ENCODE data around the gene GRM7. TPM values are rescaled to one million over a fixed set of nuclear protein-coding genes. Genes with fewer than 3 reads are reported as not detected.

The GRM7 gene
- total RNA-seq, 2 donors from 2014 or later = 0.68 to 3.9 TPM

GRCh38 chr3:7536510-7536909 lies 675.6 kb downstream of the GRM7 start:
- Histone ChIP-seq H3K27ac (no peak overlapping the region), H3K36me3 (no peaks in the 10 kb centered on the region), H3K9me3 (no peaks in the 10 kb centered on the region), H3K27me3 (replicated peaks; ENCODE audit: insufficient read depth) (no peaks in the 10 kb centered on the region), H3K4me1 (ENCODE audit: control insufficient read depth in 1 of 2, low read depth in 2 of 2) (peaks cover 0 to 31% of the 10 kb centered on the region in 2 donors), H3K4me3 (no peak overlapping the region)
- ATAC-seq (ENCODE audit: insufficient number of reproducible peaks, low FRiP score, low read depth) = no peak
- DNase-seq (ENCODE audit: low spot score) = peak; percentile 3
- TF ChIP-seq CTCF (IDR thresholded peaks at IDR 0.05) = no peak

GRCh38 chr3:7536921-7537320 lies 676.0 kb downstream of the GRM7 start:
- no peak for DNase-seq (ENCODE audit: low spot score)
- H3K27ac ChIP-seq = no peak overlapping the region
- no peak for TF ChIP-seq CTCF (IDR thresholded peaks at IDR 0.05)
- ATAC-seq (ENCODE audit: insufficient number of reproducible peaks, low FRiP score, low read depth) = no peak
- no peak overlapping the region for H3K4me3 ChIP-seq
- no peaks in the 10 kb centered on the region for H3K27me3 ChIP-seq (replicated peaks; ENCODE audit: insufficient read depth)
- H3K9me3 ChIP-seq = no peaks in the 10 kb centered on the region
- H3K4me1 ChIP-seq (ENCODE audit: control insufficient read depth in 1 of 2, low read depth in 2 of 2) = peaks cover 0 to 31% of the 10 kb centered on the region in 2 donors
- no peaks in the 10 kb centered on the region for H3K36me3 ChIP-seq

- H3K36me3 ChIP-seq = no peaks in the 10 kb centered on the region
- DNase-seq (ENCODE audit: low spot score) (no peak), ATAC-seq (ENCODE audit: insufficient number of reproducible peaks, low FRiP score, low read depth) (no peak)
- no peak for TF ChIP-seq CTCF (IDR thresholded peaks at IDR 0.05)
- no peaks in the 10 kb centered on the region for H3K27me3 ChIP-seq (replicated peaks; ENCODE audit: insufficient read depth)
- no peak overlapping the region for H3K4me3 ChIP-seq
- H3K27ac ChIP-seq = no peak overlapping the region
- no peaks in the 10 kb centered on the region for H3K9me3 ChIP-seq
- peaks cover 0 to 20% of the 10 kb centered on the region in 2 donors for H3K4me1 ChIP-seq (ENCODE audit: control insufficient read depth in 1 of 2, low read depth in 2 of 2)
Observed at GRCh38 chr3:7543294-7543880, 682.5 kb downstream of the GRM7 start.

GRCh38 chr3:7545334-7545733 lies 684.4 kb downstream of the GRM7 start:
- Histone ChIP-seq H3K9me3 (no peaks in the 10 kb centered on the region), H3K36me3 (no peaks in the 10 kb centered on the region), H3K27ac (no peak overlapping the region), H3K4me3 (no peak overlapping the region), H3K27me3 (replicated peaks; ENCODE audit: insufficient read depth) (no peaks in the 10 kb centered on the region), H3K4me1 (ENCODE audit: control insufficient read depth in 1 of 2, low read depth in 2 of 2) (peaks cover 0 to 22% of the 10 kb centered on the region in 2 donors)
- ATAC-seq (ENCODE audit: insufficient number of reproducible peaks, low FRiP score, low read depth) (no peak), DNase-seq (ENCODE audit: low spot score) (no peak)
- no peak for TF ChIP-seq CTCF (IDR thresholded peaks at IDR 0.05)

- Histone ChIP-seq H3K4me3 (no peak overlapping the region), H3K27me3 (replicated peaks; ENCODE audit: insufficient read depth) (no peaks in the 10 kb centered on the region), H3K27ac (no peak overlapping the region), H3K9me3 (no peaks in the 10 kb centered on the region), H3K36me3 (no peaks in the 10 kb centered on the region), H3K4me1 (ENCODE audit: control insufficient read depth in 1 of 2, low read depth in 2 of 2) (peaks cover 0 to 22% of the 10 kb centered on the region in 2 donors)
- peak; percentile 35 for TF ChIP-seq CTCF (IDR thresholded peaks at IDR 0.05)
- ATAC-seq (ENCODE audit: insufficient number of reproducible peaks, low FRiP score, low read depth) (peak; percentile 46), DNase-seq (ENCODE audit: low spot score) (no peak)
Observed at GRCh38 chr3:7546253-7546652, 685.3 kb downstream of the GRM7 start.

Data from thoracic aorta (tissue), 2 donors.